Neural progenitor cell (in vitro differentiated cells): ENCODE results near the gene KCNB1. TPM values are rescaled to one million over a fixed set of nuclear protein-coding genes. Genes with fewer than 3 reads are reported as not detected.

Experiments used
- DNase-seq: peaks from one replicate; pipeline ENCODE4 v3.0.0-alpha.2; 2016; ENCODE audit warnings: low spot score
- H2AFZ ChIP-seq: fragments of 200-600 bp; sonication (generic); replicated peaks from 2 replicates; pipeline ENCODE4 v1.6.1; 2016; ENCODE audit warnings: antibody characterized with exemption
- H3F3A ChIP-seq: fragments of 200-600 bp; sonication (generic); 2 replicates; pipeline ENCODE4 v1.6.1; 2016; ENCODE audit warnings: antibody characterized with exemption, low read depth
- H3K27ac ChIP-seq: fragments of 200-600 bp; sonication (generic); 2 replicates; pipeline ENCODE4 v1.5.1; 2016; ENCODE audit warnings: mild to moderate bottlenecking
- H3K27me3 ChIP-seq: fragments of 200-600 bp; sonication (generic); 2 replicates; pipeline ENCODE4 v1.6.1; 2016; ENCODE audit warnings: mild to moderate bottlenecking, moderate library complexity
- H3K36me3 ChIP-seq: fragments of 200-600 bp; sonication (generic); 2 replicates; pipeline ENCODE4 v1.5.1; 2016
- H3K4me1 ChIP-seq: fragments of 200-600 bp; sonication (generic); 2 replicates; pipeline ENCODE4 v1.6.1; 2016; ENCODE audit warnings: mixed run types
- H3K4me2 ChIP-seq: fragments of 200-600 bp; sonication (generic); 2 replicates; pipeline ENCODE4 v1.6.1; 2016
- H3K4me3 ChIP-seq: fragments of 200-600 bp; sonication (generic); 2 replicates; pipeline ENCODE4 v1.5.1; 2016
- H3K79me2 ChIP-seq: fragments of 200-600 bp; sonication (generic); 2 replicates; pipeline ENCODE4 v1.6.1; 2016; ENCODE audit warnings: low read depth
- H3K9ac ChIP-seq: fragments of 200-600 bp; sonication (generic); 2 replicates; pipeline ENCODE4 v1.6.1; 2016
- H3K9me3 ChIP-seq: fragments of 200-600 bp; sonication (generic); 2 replicates; pipeline ENCODE4 v1.5.1; 2016; ENCODE audit warnings: low read depth
- H4K20me1 ChIP-seq: fragments of 200-600 bp; sonication (generic); 2 replicates; pipeline ENCODE4 v1.6.1; 2016; ENCODE audit warnings: low read depth
- H3K27ac Mint-ChIP-seq: 3 replicates; pipeline ENCODE4 v1.8.0; 2021; ENCODE audit warnings: mixed read lengths
- H3K27me3 Mint-ChIP-seq: 2 replicates; pipeline ENCODE4 v1.8.0; 2022; ENCODE audit warnings: low read depth, mild to moderate bottlenecking, inconsistent platforms, moderate library complexity, mixed read lengths; ENCODE audit not compliant: insufficient read depth
- H3K36me3 Mint-ChIP-seq: 3 replicates; pipeline ENCODE4 v1.8.0; 2021; ENCODE audit warnings: mixed read lengths
- H3K4me1 Mint-ChIP-seq: 3 replicates; pipeline ENCODE4 v1.8.0; 2021; ENCODE audit warnings: mixed read lengths
- H3K4me3 Mint-ChIP-seq: 3 replicates; pipeline ENCODE4 v1.8.0; 2021; ENCODE audit warnings: mild to moderate bottlenecking, moderate library complexity, mixed read lengths
- H3K9me3 Mint-ChIP-seq: 3 replicates; pipeline ENCODE4 v1.8.0; 2020; ENCODE audit warnings: mixed read lengths
- EZH2 ChIP-seq: fragments of 200-600 bp; sonication (generic); IDR thresholded peaks from 2 replicates; pipeline ENCODE4 v1.6.1; 2017; ENCODE audit warnings: antibody characterized with exemption, mild to moderate bottlenecking, moderate library complexity
- EZH2phosphoT487 ChIP-seq: fragments of 200-600 bp; sonication (generic); IDR thresholded peaks from 2 replicates; pipeline ENCODE4 v1.6.1; 2017; ENCODE audit warnings: antibody characterized with exemption
- total RNA-seq: library from RNA; depleted of rRNA; stranded (reverse); fragments of >200 nt; gene quantifications from 2 replicates; pipeline ENCODE4 v1.2.3, GENCODE V29; 2015; ENCODE audit warnings: low replicate concordance
- TF ChIP-seq, protein P1 (sequence below): fragments of 200-600 bp; sonication (generic); IDR thresholded peaks from 2 replicates; pipeline ENCODE4 v1.5.1; 2017; ENCODE audit warnings: antibody characterized with exemption, mild to moderate bottlenecking

Gene KCNB1
- total RNA-seq, 1 donor from 2014 or later: 0.97 TPM

DNA sequence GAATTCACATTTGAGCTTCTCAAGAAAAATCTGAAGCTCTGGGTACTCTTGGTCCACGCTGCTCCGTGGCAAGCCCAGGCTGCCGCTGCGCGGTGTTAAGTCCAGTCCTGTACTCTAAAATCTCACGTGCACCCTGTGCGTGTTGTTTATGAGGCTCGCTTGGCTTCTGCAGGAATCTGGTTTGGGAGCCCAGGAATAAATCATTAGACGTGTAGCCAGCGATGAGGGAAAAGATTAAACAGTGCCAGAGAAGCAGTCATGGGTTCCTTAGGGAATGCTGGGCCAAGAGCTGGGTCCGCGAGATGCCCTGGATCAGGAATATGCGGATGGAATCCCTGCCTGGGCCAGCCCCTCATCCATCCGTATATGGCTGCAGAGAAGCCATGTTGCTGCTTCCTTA lies 87.3 kb downstream of the KCNB1 start:
- Histone ChIP-seq H3K9me3 (no peaks in the 10 kb centered on the region), H2AFZ (no peak overlapping the region), H3F3A (no peaks in the 10 kb centered on the region), H3K4me3 (no peak overlapping the region), H3K4me1 (no peaks in the 10 kb centered on the region), H3K9ac (no peak overlapping the region), H3K27me3 (no peaks in the 10 kb centered on the region), H3K79me2 (no peaks in the 10 kb centered on the region), H3K27ac (no peak overlapping the region), H4K20me1 (no peaks in the 10 kb centered on the region), H3K36me3 (no peaks in the 10 kb centered on the region), H3K4me2 (no peak overlapping the region)
- TF ChIP-seq, protein P1, sequence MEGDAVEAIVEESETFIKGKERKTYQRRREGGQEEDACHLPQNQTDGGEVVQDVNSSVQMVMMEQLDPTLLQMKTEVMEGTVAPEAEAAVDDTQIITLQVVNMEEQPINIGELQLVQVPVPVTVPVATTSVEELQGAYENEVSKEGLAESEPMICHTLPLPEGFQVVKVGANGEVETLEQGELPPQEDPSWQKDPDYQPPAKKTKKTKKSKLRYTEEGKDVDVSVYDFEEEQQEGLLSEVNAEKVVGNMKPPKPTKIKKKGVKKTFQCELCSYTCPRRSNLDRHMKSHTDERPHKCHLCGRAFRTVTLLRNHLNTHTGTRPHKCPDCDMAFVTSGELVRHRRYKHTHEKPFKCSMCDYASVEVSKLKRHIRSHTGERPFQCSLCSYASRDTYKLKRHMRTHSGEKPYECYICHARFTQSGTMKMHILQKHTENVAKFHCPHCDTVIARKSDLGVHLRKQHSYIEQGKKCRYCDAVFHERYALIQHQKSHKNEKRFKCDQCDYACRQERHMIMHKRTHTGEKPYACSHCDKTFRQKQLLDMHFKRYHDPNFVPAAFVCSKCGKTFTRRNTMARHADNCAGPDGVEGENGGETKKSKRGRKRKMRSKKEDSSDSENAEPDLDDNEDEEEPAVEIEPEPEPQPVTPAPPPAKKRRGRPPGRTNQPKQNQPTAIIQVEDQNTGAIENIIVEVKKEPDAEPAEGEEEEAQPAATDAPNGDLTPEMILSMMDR: no peak
- TF ChIP-seq EZH2 (no peak), EZH2phosphoT487 (no peak)
- no peaks in the 10 kb centered on the region for H3K27me3 Mint-ChIP-seq
- H3K27ac Mint-ChIP-seq: no peak overlapping the region
- H3K36me3 Mint-ChIP-seq: no peaks in the 10 kb centered on the region
- H3K4me1 Mint-ChIP-seq: peaks cover 6% of the 10 kb centered on the region
- no peak overlapping the region for H3K4me3 Mint-ChIP-seq
- no peak for DNase-seq
- no peaks in the 10 kb centered on the region for H3K9me3 Mint-ChIP-seq

DNA sequence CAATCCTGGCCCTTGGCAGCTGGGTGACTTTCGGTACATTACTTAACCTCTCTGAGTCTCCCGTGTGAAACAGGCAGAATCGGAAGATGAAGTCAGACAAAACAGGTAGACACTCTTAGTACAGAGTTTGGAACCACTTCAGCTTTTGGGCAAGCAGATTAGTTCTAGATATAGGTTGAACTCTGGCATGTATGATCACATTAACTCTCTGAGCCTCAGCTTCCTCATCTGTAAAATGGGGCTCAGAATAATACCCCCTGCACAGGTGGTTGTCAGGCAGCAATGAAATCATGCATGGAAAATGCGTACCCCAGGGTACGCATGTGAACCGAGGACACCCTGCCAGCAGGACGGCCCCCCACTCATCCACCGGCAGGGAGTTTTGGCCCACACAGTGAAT lies 87.7 kb downstream of the KCNB1 start:
- Mint-ChIP-seq H3K4me1 (peaks cover 6% of the 10 kb centered on the region), H3K27me3 (peaks cover 1% of the 10 kb centered on the region), H3K27ac (no peak overlapping the region), H3K9me3 (no peaks in the 10 kb centered on the region), H3K36me3 (no peaks in the 10 kb centered on the region), H3K4me3 (no peak overlapping the region)
- no peak for DNase-seq
- Histone ChIP-seq H3K4me1 (no peaks in the 10 kb centered on the region), H2AFZ (no peak overlapping the region), H3K9me3 (no peaks in the 10 kb centered on the region), H3K36me3 (no peaks in the 10 kb centered on the region), H3K4me3 (no peak overlapping the region), H3K9ac (no peak overlapping the region), H3K27me3 (no peaks in the 10 kb centered on the region), H3K27ac (no peak overlapping the region), H4K20me1 (no peaks in the 10 kb centered on the region), H3F3A (no peaks in the 10 kb centered on the region), H3K79me2 (no peaks in the 10 kb centered on the region), H3K4me2 (no peak overlapping the region)
- TF ChIP-seq EZH2: no peak
- TF ChIP-seq EZH2phosphoT487: no peak

DNA sequence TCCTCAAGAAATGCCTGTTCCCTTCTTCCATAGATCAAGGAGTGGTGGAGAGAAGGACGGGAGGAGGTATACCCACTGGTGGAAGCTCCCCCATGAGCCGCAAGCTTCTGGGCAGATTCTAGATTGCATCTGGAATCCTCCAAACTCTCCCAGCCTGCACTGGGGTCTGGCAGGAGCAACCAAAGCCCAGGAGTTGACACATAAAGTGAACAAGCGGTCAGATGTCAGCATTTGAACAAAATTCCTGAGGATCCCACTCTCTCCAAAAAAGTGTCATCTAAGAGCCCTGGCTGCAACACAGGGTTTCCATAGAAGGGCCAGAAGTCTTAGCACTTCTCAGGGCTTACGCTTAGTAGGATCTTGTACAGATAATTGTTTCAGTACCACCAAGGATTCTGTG lies 88.2 kb downstream of the KCNB1 start:
- Mint-ChIP-seq H3K9me3 (no peaks in the 10 kb centered on the region), H3K36me3 (no peaks in the 10 kb centered on the region), H3K27me3 (peaks cover 4% of the 10 kb centered on the region), H3K27ac (no peak overlapping the region), H3K4me3 (no peak overlapping the region), H3K4me1 (peaks cover 6% of the 10 kb centered on the region)
- H4K20me1 ChIP-seq: no peaks in the 10 kb centered on the region
- H3K9me3 ChIP-seq: no peaks in the 10 kb centered on the region
- TF ChIP-seq EZH2 (no peak), EZH2phosphoT487 (no peak)
- TF ChIP-seq, protein P1: no peak
- no peaks in the 10 kb centered on the region for H3K27me3 ChIP-seq
- H3K79me2 ChIP-seq: no peaks in the 10 kb centered on the region
- no peak overlapping the region for H3K27ac ChIP-seq
- no peak for DNase-seq
- H2AFZ ChIP-seq: no peak overlapping the region
- no peaks in the 10 kb centered on the region for H3F3A ChIP-seq
- H3K4me3 ChIP-seq: no peak overlapping the region
- no peak overlapping the region for H3K9ac ChIP-seq
- H3K4me2 ChIP-seq: no peak overlapping the region
- H3K4me1 ChIP-seq: no peaks in the 10 kb centered on the region
- no peaks in the 10 kb centered on the region for H3K36me3 ChIP-seq

DNA sequence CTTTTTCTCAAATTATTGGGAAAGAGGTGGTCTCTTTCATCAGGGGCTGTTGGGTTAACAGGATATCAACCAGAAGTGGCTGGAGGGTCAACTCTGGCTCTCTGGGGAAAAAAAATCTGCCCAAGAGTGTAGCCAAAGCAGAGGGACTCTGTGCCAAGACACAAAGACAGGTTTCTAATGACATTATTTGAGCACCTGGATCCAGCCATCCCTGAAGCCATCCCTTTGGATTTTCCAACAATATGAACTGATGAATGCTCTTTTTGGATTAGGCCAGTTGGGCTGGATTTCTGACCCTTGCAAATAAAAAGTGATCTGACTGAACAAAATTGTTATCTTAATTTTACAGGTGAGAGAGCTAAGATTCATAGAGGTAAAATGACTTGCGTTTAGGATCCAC lies 88.7 kb downstream of the KCNB1 start:
- H3K27ac Mint-ChIP-seq: no peak overlapping the region
- H3K27me3 Mint-ChIP-seq: peaks cover 4% of the 10 kb centered on the region

More for the DNA sequence above, 88.7 kb downstream of the KCNB1 start:
- H3K4me1 ChIP-seq: no peaks in the 10 kb centered on the region
- H3K36me3 ChIP-seq: no peaks in the 10 kb centered on the region
- H3F3A ChIP-seq: no peaks in the 10 kb centered on the region
- no peaks in the 10 kb centered on the region for H3K36me3 Mint-ChIP-seq
- no peak overlapping the region for H3K4me3 Mint-ChIP-seq
- no peak overlapping the region for H3K27ac ChIP-seq
- no peak overlapping the region for H2AFZ ChIP-seq
- no peaks in the 10 kb centered on the region for H3K9me3 ChIP-seq
- no peak overlapping the region for H3K4me3 ChIP-seq
- H4K20me1 ChIP-seq: no peaks in the 10 kb centered on the region
- H3K9me3 Mint-ChIP-seq: no peaks in the 10 kb centered on the region
- no peak overlapping the region for H3K4me2 ChIP-seq
- no peaks in the 10 kb centered on the region for H3K27me3 ChIP-seq
- H3K4me1 Mint-ChIP-seq: peaks cover 6% of the 10 kb centered on the region
- no peak for DNase-seq
- no peak overlapping the region for H3K9ac ChIP-seq
- H3K79me2 ChIP-seq: no peaks in the 10 kb centered on the region
- TF ChIP-seq, protein P1: no peak
- TF ChIP-seq EZH2 (no peak), EZH2phosphoT487 (no peak)
